Stimulated activated CD8-positive, alpha-beta memory T cell treated with anti-CD3 and anti-CD28 coated beads, Interleukin-7, amount 100 ng/mL, for 1 hour (primary cell): ENCODE results near the gene USP1.

Experiments used
- DNase-seq, 2 donors: peaks; one replicate each; pipeline ENCODE4 v3.0.0-alpha.2; 2020; ENCODE audit warnings: low read depth in 2 of 2

USP1 gene

DNA sequence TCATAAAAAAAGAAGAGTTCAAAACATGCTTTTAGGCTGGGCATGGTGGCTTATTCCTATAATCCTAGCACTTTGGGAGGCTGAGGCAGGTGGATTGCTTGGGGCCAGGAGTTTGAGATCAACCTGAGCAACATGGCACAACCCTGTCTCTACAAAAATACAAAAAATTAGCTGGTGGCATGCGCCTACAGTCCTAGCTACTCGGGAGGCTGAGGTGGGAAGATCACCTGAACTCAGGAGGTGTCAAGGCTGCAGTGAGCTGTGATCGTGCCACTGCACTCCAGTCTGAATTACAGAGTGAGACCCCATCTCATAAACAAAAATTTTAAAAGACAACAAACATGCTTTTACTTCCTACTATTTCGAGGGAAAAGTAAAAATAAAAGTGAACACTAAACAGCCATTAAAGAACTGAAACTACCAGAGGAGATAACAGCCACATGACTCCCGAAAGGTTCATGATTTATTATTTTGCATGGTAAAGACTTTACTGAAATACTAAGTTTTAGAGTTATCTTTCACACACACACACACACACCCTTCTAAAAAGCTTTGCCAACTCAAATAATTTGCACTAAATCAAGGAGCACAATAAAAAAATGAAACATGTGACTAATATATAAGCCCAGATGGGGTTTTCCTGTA is 48.1 kb downstream of the USP1 start:
- DNase-seq = no peak

DNA sequence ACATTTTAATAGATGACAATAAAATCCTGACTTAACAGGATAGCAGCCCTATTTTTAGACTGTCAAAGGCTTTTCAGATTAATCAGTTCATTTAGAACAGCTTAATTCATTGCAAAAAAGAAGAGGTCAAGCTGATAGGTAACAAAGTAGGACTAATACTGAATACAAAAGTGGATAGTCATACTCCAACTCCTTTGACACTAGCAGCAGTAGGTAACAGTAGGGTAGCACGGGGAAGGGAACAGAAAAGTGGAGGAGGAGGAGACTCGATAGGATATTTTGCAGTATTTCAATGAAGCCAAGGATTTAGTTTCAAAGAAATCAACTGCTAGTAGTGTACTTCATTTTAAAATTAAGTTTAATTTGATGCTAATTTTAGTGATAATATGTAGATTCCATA is 51.1 kb downstream of the USP1 start:
- DNase-seq = no peak

- DNase-seq = no peak
These were observed 55.7 kb downstream of the USP1 start for GRCh38 chr1:62492521-62492920.

- no peak for DNase-seq
These were observed 56.8 kb downstream of the USP1 start for GRCh38 chr1:62493656-62494055.

DNA sequence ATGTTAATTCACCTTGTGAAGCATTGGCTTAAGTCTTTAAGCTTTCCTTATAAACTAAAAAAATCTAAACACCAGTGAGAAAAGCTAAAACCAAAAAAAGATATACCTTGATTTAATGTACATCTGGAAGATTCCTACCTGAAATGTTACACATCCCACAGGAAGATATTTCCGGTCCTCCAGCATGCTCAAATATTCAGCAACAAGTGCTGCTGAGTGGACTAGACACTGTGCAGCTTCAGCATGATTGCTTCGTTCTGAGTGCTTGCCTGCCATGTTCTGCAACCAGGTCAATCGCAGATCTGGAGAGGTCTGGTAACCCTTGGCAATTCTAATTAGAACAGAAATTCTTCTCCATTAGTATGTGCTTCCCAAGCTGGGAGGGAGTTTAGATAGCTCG is 57.3 kb downstream of the USP1 start:
- DNase-seq = no peak

DNA sequence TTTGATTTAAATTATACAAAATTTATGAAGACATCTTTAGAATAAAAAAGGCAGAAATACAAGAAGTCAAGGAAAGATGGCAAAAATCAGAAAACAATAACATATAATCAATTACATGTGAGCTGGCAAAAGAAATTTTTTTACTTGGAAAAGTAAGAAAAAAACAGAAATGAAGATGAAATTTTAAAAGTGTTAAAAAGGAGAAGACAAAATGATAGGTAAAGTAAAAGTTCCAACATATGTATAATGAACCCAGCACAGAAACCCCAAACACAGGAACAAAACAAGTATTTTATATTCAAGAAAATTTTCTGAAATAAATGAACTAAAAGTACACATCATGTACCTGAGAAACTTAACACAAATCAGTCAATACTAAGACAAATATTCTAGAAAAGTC is 63.4 kb downstream of the USP1 start:
- DNase-seq = no peak
